Neural cell (in vitro differentiated cells): ENCODE measurements around the gene SMIM9. TPM values are rescaled to one million over a fixed set of nuclear protein-coding genes. Genes with fewer than 3 reads are reported as not detected.

Experiments
- H2AFZ ChIP-seq: fragments of 200-600, 300-800 bp; sonication (generic), shearing (Covaris generic); 2 replicates; pipeline ENCODE4 v1.6.0; 2014; ENCODE audit warnings: low read depth, mild to moderate bottlenecking, antibody characterized with exemption, low read length, moderate library complexity
- H3F3A ChIP-seq: fragments of 200-600 bp; shearing (Covaris generic); 2 replicates; pipeline ENCODE4 v1.6.1; 2016; ENCODE audit warnings: mild to moderate bottlenecking, moderate library complexity, mixed read lengths, antibody characterized with exemption, low read length; ENCODE audit not compliant: insufficient read depth, poor library complexity, severe bottlenecking
- H3K27ac ChIP-seq: fragments of 200-600, 300-800 bp; sonication (generic), shearing (Covaris generic); 2 replicates; pipeline ENCODE4 v1.5.1; 2014; ENCODE audit warnings: mild to moderate bottlenecking, low read length, moderate library complexity
- H3K27me3 ChIP-seq: fragments of 300-800, 200-600 bp; sonication (generic), shearing (Covaris generic); 2 replicates; pipeline ENCODE4 v1.6.0; 2014; ENCODE audit warnings: mild to moderate bottlenecking, low read depth, low read length, moderate library complexity; ENCODE audit not compliant: insufficient read depth
- H3K36me3 ChIP-seq: fragments of 300-800, 200-600 bp; sonication (generic), shearing (Covaris generic); 2 replicates; pipeline ENCODE4 v1.5.1; 2014; ENCODE audit warnings: mild to moderate bottlenecking, antibody characterized with exemption, low read length, moderate library complexity; ENCODE audit not compliant: insufficient read depth
- H3K4me2 ChIP-seq: fragments of 300-800, 200-600 bp; sonication (generic), shearing (Covaris generic); 2 replicates; pipeline ENCODE4 v1.6.0; 2014; ENCODE audit warnings: mild to moderate bottlenecking, low read length
- H3K4me3 ChIP-seq: fragments of 300-800, 200-600 bp; sonication (generic), shearing (Covaris generic); 2 replicates; pipeline ENCODE4 v1.5.1; 2014; ENCODE audit warnings: mild to moderate bottlenecking, low read length, moderate library complexity
- H3K79me2 ChIP-seq: fragments of 200-600 bp; shearing (Covaris generic); replicated peaks from 2 replicates; pipeline ENCODE4 v1.6.0; 2014; ENCODE audit warnings: mild to moderate bottlenecking, low read length, moderate library complexity; ENCODE audit not compliant: insufficient read depth
- H3K9ac ChIP-seq: fragments of 300-800, 200-600 bp; sonication (generic), shearing (Covaris generic); 2 replicates; pipeline ENCODE4 v1.6.1; 2016; ENCODE audit warnings: mild to moderate bottlenecking, low read length, mixed read lengths
- H3K9me2 ChIP-seq: fragments of 200-600 bp; shearing (Covaris generic); 2 replicates; pipeline ENCODE4 v1.6.1; 2016; ENCODE audit warnings: mild to moderate bottlenecking, low read length, mixed read lengths; ENCODE audit not compliant: insufficient read depth
- H3K9me3 ChIP-seq: fragments of 200-600, 300-800 bp; sonication (generic), shearing (Covaris generic); 2 replicates; pipeline ENCODE4 v1.6.1; 2016; ENCODE audit warnings: mild to moderate bottlenecking, mixed run types, low read length, moderate library complexity, mixed read lengths
- H4K20me1 ChIP-seq: fragments of 200-600 bp; shearing (Covaris generic); 2 replicates; pipeline ENCODE4 v1.6.1; 2016; ENCODE audit warnings: mild to moderate bottlenecking, mixed run types; ENCODE audit not compliant: insufficient read depth
- CTCF ChIP-seq: fragments of 450-650 bp; IDR thresholded peaks from 2 replicates; pipeline ENCODE4 v1.5.1; 2014; ENCODE audit warnings: antibody characterized with exemption, mild to moderate bottlenecking, moderate library complexity; ENCODE audit not compliant: poor library complexity, severe bottlenecking
- EP300 ChIP-seq: fragments of 450-650 bp; conservative IDR thresholded peaks from 2 replicates; pipeline ENCODE4 v1.6.1; 2014; ENCODE audit warnings: antibody characterized with exemption, mild to moderate bottlenecking, moderate library complexity; ENCODE audit not compliant: poor library complexity, severe bottlenecking
- EZH2 ChIP-seq: fragments of 200-600, 300-800 bp; shearing (Covaris generic), sonication (generic); IDR thresholded peaks from 2 replicates; pipeline ENCODE4 v1.6.1; 2014; ENCODE audit warnings: antibody characterized with exemption, low read length, borderline replicate concordance, mild to moderate bottlenecking; ENCODE audit not compliant: insufficient read depth, poor library complexity, severe bottlenecking
- MXI1 ChIP-seq: fragments of 450-650 bp; conservative IDR thresholded peaks from 2 replicates; pipeline ENCODE4 v1.6.1; 2014; ENCODE audit warnings: antibody characterized with exemption, mild to moderate bottlenecking; ENCODE audit not compliant: poor library complexity, severe bottlenecking
- POLR2AphosphoS5 ChIP-seq: IDR thresholded peaks from 2 replicates; pipeline ENCODE4 v1.6.1; 2012
- RAD21 ChIP-seq: fragments of 450-650 bp; conservative IDR thresholded peaks from 2 replicates; pipeline ENCODE4 v1.6.1; 2014; ENCODE audit warnings: antibody characterized with exemption, mild to moderate bottlenecking, moderate library complexity
- REST ChIP-seq: IDR thresholded peaks from 2 replicates; pipeline ENCODE4 v1.6.1; 2012; ENCODE audit warnings: borderline replicate concordance
- SMC3 ChIP-seq: fragments of 450-650 bp; conservative IDR thresholded peaks from 2 replicates; pipeline ENCODE4 v1.6.1; 2014; ENCODE audit warnings: antibody characterized with exemption, mild to moderate bottlenecking, moderate library complexity; ENCODE audit not compliant: poor library complexity
- TAF1 ChIP-seq: IDR thresholded peaks from 2 replicates; pipeline ENCODE4 v1.6.1; 2012; ENCODE audit warnings: low read depth
- polyA plus RNA-seq: library from polyadenylated mRNA; depleted of rRNA; stranded (reverse); fragments of >200 nt; gene quantifications from 2 replicates; pipeline ENCODE4 v1.2.3, GENCODE V29; 2014

SMIM9 gene
- polyA plus RNA-seq, 1 donor from 2014 or later = not detected

GRCh38 chrX:154809939-154810665 lies 24.4 kb downstream of the SMIM9 start:
- Histone ChIP-seq H3K27me3 (no peaks in the 10 kb centered on the region), H3K9me2 (no peaks in the 10 kb centered on the region), H3K9ac (no peak overlapping the region), H4K20me1 (no peaks in the 10 kb centered on the region), H3K27ac (no peak overlapping the region), H3F3A (no peaks in the 10 kb centered on the region), H3K79me2 (no peaks in the 10 kb centered on the region), H3K36me3 (no peaks in the 10 kb centered on the region), H2AFZ (no peak overlapping the region), H3K4me2 (no peak overlapping the region), H3K4me3 (no peak overlapping the region), H3K9me3 (no peaks in the 10 kb centered on the region)
- no peak for TF ChIP-seq REST
- no peak for TF ChIP-seq SMC3
- TF ChIP-seq POLR2AphosphoS5 = no peak
- no peak for TF ChIP-seq TAF1
- no peak for TF ChIP-seq EZH2
- TF ChIP-seq MXI1 = no peak
- TF ChIP-seq RAD21 = no peak
- no peak for TF ChIP-seq CTCF

- H3F3A ChIP-seq = no peaks in the 10 kb centered on the region
- H3K9me3 ChIP-seq = no peaks in the 10 kb centered on the region
- peaks cover 11% of the 10 kb centered on the region for H3K27me3 ChIP-seq
- no peak overlapping the region for H3K9ac ChIP-seq
- TF ChIP-seq TAF1 (no peak), REST (no peak), SMC3 (no peak), MXI1 (no peak), EP300 (no peak), POLR2AphosphoS5 (no peak), RAD21 (no peak), CTCF (no peak), EZH2 (no peak)
- no peaks in the 10 kb centered on the region for H3K9me2 ChIP-seq
- no peaks in the 10 kb centered on the region for H3K36me3 ChIP-seq
- no peak overlapping the region for H3K27ac ChIP-seq
- no peak overlapping the region for H2AFZ ChIP-seq
- no peak overlapping the region for H3K4me3 ChIP-seq
- H4K20me1 ChIP-seq = no peaks in the 10 kb centered on the region
- no peak overlapping the region for H3K4me2 ChIP-seq
- H3K79me2 ChIP-seq = no peaks in the 10 kb centered on the region
These were observed 27.5 kb downstream of the SMIM9 start for GRCh38 chrX:154806837-154807501.
